ENCODE data around the gene CLDN6. TPM values are rescaled to one million over a fixed set of nuclear protein-coding genes. Genes with fewer than 3 reads are reported as not detected.

The CLDN6 gene
- total RNA-seq, 1 experiment from 2014 or later = 0.21 TPM

DNA sequence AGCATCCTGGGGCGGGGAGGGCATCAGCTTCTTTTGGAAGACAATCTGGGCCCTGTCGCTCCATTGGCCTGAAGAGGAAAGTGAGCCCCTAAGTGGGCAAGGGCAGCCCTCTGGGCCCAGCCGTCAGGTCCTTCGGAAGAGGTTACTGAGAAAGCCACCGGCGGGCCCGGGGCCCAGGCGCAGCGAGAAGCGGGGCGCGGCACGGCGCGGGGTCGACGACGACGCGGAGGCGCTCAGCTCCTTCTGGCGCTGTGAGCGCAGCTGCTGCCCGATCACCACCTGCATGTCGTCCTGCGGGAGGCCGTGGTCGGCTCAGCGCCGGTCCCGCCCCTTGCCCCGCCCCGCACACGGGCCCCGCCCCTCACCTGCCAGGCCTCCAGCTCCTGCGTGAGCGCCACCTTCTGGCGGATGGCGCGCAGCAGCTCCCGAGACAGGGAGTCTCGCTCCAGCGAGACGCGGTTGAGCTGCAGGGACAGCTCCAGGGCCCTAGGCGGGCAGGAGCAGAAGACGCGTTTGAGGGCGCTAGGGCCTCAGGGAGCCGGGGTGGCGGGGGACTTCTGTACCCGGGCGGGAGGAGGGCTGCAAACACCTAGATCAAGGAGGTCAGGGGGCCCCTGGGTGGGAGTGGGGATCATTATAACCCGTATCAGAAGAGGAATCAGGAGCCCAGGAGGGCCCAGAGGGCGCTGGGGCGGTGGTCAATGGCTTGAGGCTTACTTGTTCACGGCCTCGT, 10.2 kb upstream of the CLDN6 start:
- H3K27me3 ChIP-seq (replicated peaks; ENCODE audit: insufficient read depth, low read depth, low read length, poor library complexity) = peaks cover 32% of the 10 kb centered on the region
- peaks cover 17% of the 10 kb centered on the region for H3K4me1 ChIP-seq (ENCODE audit: insufficient read depth, low read length, poor library complexity, severe bottlenecking)
- H3K27ac ChIP-seq (ENCODE audit: low read depth, low read length, poor library complexity, severe bottlenecking) = no peak overlapping the region
- CTCF ChIA-PET = interaction anchor here (0.6 to 1.5 kb wide), 7 partner anchors 8 to 343 kb away, joined by 3 to 15 read pairs (median 6); partner anchors contain the start of gene TNFRSF12A
- POLR2A ChIA-PET (ENCODE audit: low non-redundant PET) = no interaction called here
- no peak overlapping the region for H3K4me3 ChIP-seq (ENCODE audit: low read depth, low read length, poor library complexity, severe bottlenecking)
- TF ChIP-seq CTCF (conservative IDR thresholded peaks at IDR 0.05; ENCODE audit: low read depth, low read length) (peak; percentile 93), EZH2 (IDR thresholded peaks at IDR 0.05; ENCODE audit: borderline replicate concordance, low read depth, low read length, poor library complexity, severe bottlenecking) (no peak)
- intact Hi-C loops (cut with micrococcal nuclease; ENCODE audit: unreplicated experiment) = loop anchor here (1.0 kb wide), 1 partner anchor 24 kb away; no protein-coding TSS in a partner anchor
- peaks cover 3% of the 10 kb centered on the region for H3K36me3 ChIP-seq (ENCODE audit: insufficient read depth, low read length, poor library complexity, severe bottlenecking)
- H3K9me3 ChIP-seq (ENCODE audit: low read depth, low read length, poor library complexity, severe bottlenecking) = no peaks in the 10 kb centered on the region
- BruUV-seq (replicated peaks) = no TSS peak
- DNase-seq (ENCODE audit: low spot score) = peak; percentile 90

GRCh38 chr16:3027489-3027795, 9.5 kb upstream of the CLDN6 start:
- TF ChIP-seq EZH2 (IDR thresholded peaks at IDR 0.05; ENCODE audit: borderline replicate concordance, low read depth, low read length, poor library complexity, severe bottlenecking) (no peak), CTCF (conservative IDR thresholded peaks at IDR 0.05; ENCODE audit: low read depth, low read length) (no peak)
- no TSS peak for BruUV-seq (replicated peaks)
- H3K9me3 ChIP-seq (ENCODE audit: low read depth, low read length, poor library complexity, severe bottlenecking) = no peaks in the 10 kb centered on the region
- H3K27me3 ChIP-seq (replicated peaks; ENCODE audit: insufficient read depth, low read depth, low read length, poor library complexity) = peaks cover 24% of the 10 kb centered on the region
- intact Hi-C loops (cut with micrococcal nuclease; ENCODE audit: unreplicated experiment) = no loop called here
- peaks cover 3% of the 10 kb centered on the region for H3K36me3 ChIP-seq (ENCODE audit: insufficient read depth, low read length, poor library complexity, severe bottlenecking)
- no peak overlapping the region for H3K27ac ChIP-seq (ENCODE audit: low read depth, low read length, poor library complexity, severe bottlenecking)
- POLR2A ChIA-PET (ENCODE audit: low non-redundant PET) = no interaction called here
- peaks cover 23% of the 10 kb centered on the region for H3K4me1 ChIP-seq (ENCODE audit: insufficient read depth, low read length, poor library complexity, severe bottlenecking)
- no peak for DNase-seq (ENCODE audit: low spot score)
- CTCF ChIA-PET = interaction anchor here (0.6 to 1.5 kb wide), 3 partner anchors 22 to 102 kb away, joined by 6 to 15 read pairs (median 11); no protein-coding TSS in a partner anchor
- no peak overlapping the region for H3K4me3 ChIP-seq (ENCODE audit: low read depth, low read length, poor library complexity, severe bottlenecking)

DNA sequence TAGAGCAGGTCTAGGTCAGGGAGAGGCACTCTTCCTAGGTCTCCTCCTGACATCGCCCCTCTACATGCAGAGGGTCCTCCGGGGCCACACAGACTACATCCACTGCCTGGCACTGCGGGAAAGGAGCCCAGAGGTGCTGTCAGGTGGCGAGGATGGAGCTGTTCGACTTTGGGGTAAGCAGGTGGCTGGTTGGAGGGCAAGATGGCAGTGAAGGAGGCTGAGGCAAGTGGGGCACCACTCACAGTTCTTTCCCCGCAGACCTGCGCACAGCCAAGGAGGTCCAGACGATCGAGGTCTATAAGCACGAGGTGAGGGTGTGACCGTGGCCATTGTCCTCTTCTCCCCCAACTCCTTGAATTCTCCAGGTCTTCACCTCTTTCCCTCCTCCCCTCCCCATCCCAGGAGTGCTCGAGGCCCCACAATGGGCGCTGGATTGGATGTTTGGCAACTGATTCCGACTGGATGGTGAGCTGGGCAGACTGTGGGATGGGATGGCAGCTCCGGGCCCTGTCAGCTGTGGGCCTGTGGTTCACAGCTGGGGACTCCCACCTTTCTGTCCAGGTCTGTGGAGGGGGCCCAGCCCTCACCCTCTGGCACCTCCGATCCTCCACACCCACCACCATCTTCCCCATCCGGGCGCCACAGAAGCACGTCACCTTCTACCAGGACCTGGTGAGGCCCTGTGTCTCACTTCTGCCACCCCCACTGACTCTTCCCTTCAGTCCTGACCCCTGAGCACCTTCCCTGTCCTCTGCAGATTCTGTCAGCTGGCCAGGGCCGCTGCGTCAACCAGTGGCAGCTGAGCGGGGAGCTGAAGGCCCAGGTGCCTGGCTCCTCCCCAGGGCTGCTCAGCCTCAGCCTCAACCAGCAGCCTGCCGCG, 8.9 kb upstream of the CLDN6 start:
- DNase-seq (ENCODE audit: low spot score) = no peak
- BruUV-seq (replicated peaks) = no TSS peak
- ChIA-PET CTCF (interaction anchor here (0.6 to 0.9 kb wide), 2 partner anchors 21 to 33 kb away, joined by 3 to 6 read pairs; no protein-coding TSS in a partner anchor), POLR2A (ENCODE audit: low non-redundant PET) (no interaction called here)
- intact Hi-C loops (cut with micrococcal nuclease; ENCODE audit: unreplicated experiment) = no loop called here
- Histone ChIP-seq H3K4me1 (ENCODE audit: insufficient read depth, low read length, poor library complexity, severe bottlenecking) (peaks cover 29% of the 10 kb centered on the region), H3K36me3 (ENCODE audit: insufficient read depth, low read length, poor library complexity, severe bottlenecking) (peaks cover 3% of the 10 kb centered on the region), H3K9me3 (ENCODE audit: low read depth, low read length, poor library complexity, severe bottlenecking) (no peaks in the 10 kb centered on the region), H3K27me3 (replicated peaks; ENCODE audit: insufficient read depth, low read depth, low read length, poor library complexity) (peaks cover 20% of the 10 kb centered on the region), H3K4me3 (ENCODE audit: low read depth, low read length, poor library complexity, severe bottlenecking) (no peak overlapping the region), H3K27ac (ENCODE audit: low read depth, low read length, poor library complexity, severe bottlenecking) (no peak overlapping the region)
- TF ChIP-seq EZH2 (IDR thresholded peaks at IDR 0.05; ENCODE audit: borderline replicate concordance, low read depth, low read length, poor library complexity, severe bottlenecking) = no peak
